NOMO-1 (cell line): ENCODE results near the gene SRP14.
A peak's percentile ranks its signal among the peaks of the same experiment; 100 is the strongest.

Experiments
- DNase-seq, 2 experiments: peaks; one replicate each; lab custom pipeline; 2025; ENCODE audit not compliant: unreplicated experiment in 2 of 2; lab: John Stamatoyannopoulos, UW

Gene SRP14

GRCh38 chr15:40069178-40070165 lies 30.5 kb upstream of the SRP14 start:
- no peak for DNase-seq

- DNase-seq, result no peak
These were observed 29.1 kb upstream of the SRP14 start for GRCh38 chr15:40067921-40068624.

DNA sequence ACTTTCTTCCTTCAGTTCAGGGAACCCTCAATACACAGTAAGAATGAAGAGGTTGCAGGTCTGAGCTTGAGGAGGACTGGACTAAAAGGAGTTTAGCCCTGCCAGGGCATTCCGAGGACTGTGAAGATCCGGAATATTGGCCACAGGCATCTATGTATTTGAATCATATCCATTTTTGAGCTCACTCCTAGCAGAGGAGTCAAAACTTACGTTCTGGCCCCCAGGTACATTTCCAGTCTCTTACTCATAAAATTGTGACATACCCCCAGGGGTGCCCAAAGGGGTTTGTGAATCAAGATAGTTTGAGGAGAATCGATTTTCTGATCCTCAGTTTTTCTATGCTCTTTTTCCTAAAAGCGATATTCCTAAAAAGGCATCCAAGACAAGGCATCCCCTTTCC lies 27.6 kb upstream of the SRP14 start:
- DNase-seq, result no peak

GRCh38 chr15:40065166-40065565 lies 26.2 kb upstream of the SRP14 start:
- no peak for DNase-seq

GRCh38 chr15:40064231-40064894 lies 25.4 kb upstream of the SRP14 start:
- peak in 1 of 2 experiments; percentile 45 for DNase-seq

DNA sequence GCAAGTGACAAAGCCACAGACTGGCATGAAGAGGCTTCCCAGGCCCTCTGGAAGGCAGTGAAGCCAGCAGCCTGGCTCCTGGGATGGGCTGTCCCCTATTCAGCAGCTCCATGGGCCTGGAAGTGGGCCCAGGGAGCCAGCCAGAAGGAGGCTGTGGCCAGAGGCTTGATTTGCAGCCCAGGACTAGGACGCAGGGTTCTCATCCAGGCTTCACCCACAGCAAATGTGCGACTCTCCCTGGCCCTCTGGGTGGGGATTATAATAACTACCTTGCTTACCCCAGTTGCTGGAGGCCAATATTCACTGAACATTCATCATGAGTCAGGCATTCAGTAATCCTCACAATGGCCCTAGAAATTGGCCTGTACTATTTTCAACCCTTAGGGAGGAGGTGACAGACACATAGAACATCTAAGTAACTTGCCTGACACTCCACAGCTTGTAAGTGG lies 24.6 kb upstream of the SRP14 start:
- no peak for DNase-seq

DNA sequence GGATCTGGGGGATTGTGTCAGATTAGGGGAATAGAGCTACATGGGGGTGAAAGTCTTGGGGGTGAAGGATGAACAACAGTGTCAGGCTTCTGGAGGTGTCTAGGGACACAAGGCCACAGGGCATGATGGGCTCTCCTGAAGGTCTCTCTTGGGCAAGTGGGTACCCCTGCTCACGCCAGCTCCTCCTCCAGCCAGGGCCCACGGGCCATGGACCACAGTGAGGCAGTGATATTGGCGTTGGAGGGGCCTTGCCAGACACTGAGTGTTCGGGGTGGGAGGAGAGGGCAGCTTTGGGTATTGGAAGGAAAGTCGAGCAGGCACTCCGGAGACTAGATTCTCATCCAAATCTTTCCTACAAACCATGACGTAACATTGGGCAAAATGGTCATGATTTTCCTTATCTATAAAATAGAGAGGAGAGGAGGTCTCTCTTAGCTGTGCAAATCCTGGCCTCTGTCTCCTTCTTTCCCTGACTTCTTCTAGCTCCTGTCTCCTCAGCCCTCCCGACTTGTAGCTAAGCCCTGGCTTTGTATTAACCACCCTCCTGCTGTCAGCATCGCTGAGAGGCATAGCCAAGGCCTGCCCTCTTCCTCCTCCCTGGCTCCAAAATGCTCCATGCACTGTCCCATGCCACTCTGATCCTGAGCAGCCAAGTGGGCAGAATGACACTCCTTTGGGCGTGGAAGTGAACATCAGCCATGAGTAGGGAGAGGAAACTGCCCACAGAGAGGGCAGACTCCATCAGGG lies 24.0 kb upstream of the SRP14 start:
- DNase-seq, result no peak

GRCh38 chr15:40061212-40061901 lies 22.4 kb upstream of the SRP14 start:
- DNase-seq, result no peak

DNA sequence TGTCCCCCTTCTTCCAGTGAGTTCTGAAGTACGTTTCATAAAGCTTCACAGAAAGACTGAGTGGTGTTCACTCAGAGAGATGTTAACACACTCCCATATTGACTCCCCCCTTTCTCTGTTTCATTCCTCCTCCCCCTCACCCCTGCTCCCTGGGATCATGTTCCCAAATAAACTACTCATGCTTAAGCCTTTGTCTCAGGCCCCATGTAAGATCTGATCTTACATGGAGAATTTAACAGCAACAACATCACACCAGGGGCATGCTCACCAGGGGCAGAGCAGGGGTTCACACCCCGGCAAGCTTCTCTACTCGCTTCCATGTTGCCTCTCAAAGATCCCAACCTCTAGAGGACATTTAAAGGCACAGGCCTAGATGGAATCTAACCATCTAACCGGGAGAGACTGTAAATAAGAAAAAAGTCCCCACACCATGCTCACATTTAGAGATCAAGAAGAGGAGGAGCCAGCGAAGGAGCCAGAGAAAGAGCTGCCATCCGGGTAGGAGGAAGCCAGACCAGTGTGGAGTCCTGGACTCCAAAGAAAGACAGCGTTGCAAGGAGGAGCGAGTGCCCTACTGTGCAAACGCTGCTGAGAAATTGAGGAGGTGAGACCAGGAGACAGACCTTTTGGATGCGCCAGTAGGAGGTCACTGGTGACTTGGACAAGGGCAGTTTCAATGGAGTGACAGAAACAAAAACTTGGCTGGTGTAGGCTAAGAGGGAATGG lies 21.4 kb upstream of the SRP14 start:
- no peak for DNase-seq

- DNase-seq, result no peak
These were observed 20.8 kb upstream of the SRP14 start for GRCh38 chr15:40059821-40060220.

GRCh38 chr15:40058476-40059140 lies 19.6 kb upstream of the SRP14 start:
- peak in 1 of 2 experiments; percentile 42 for DNase-seq

DNA sequence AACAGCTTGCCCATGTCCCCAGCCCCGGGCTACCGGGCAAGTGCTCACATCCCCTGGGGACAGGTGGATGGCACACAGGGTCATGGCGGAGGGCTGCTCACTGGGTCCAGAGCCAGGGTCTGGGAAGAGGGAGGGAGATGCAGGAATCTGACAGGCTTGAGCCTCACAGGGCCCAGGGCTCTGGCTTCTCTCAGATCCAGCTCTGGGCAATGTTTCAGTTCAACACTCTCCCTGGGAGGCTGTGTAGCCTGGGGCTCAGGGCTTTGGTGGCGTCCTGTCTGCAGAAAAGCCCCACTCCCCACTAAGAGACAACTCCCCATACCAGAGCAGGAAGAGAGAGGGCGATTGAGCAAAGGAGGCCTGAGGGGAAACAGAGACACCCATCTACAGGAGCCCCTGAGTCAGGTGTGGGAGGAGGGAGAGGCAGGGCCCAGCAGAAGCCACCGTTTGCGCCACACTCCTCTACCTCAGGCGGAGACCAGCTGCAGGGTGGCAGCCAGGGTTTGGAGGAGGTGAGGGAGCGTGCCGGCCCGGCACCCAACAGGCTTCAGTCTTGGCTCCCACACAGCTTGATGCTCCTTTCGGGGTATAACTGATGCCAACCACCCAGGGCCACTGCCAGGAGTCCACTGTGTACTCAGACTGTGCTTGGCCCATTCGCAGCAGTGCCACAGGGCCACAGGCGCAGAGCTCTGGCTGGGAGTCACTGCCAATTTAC lies 16.8 kb upstream of the SRP14 start:
- no peak for DNase-seq

GRCh38 chr15:40054855-40055575 lies 16.0 kb upstream of the SRP14 start:
- no peak for DNase-seq

GRCh38 chr15:40054605-40054854 lies 15.5 kb upstream of the SRP14 start:
- DNase-seq, result no peak

DNA sequence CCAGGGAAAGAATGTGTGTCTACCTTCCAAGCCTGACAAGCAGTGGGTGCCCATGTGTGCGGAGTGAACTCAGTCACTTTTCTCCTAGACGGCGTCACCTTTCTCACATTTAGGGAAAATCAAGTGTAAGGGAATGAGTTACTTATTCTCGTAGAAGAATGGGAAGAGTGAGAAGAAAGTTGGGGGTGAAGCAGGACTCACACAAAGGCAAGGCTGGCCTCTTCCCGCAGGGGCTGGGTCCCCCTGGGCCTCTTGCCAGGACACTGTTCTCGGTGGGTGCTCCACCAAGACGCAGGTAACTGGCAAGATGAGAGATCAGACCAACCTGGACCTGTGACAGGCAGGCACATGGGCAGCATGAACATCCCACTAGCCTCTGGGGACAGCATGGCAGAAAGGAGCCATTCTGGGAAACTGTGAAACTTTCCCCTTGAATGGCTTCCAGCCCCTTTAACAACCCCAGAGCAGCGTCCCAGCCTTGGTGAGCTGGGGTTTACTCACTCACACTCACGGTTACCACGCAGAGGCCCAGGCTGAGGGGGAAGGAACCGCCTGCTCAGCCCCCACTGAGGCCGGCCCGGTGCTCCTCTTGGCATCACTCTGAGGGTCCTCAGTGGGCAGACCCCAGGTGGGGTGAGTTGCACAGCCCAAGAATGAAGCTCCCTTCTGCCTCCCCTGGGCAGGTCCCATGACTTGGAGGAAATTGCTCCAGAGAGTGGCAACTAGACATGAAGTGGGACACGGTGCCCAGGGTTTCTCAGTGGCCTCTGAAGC lies 15.0 kb upstream of the SRP14 start:
- DNase-seq, result no peak

GRCh38 chr15:40053079-40053830 lies 14.3 kb upstream of the SRP14 start:
- DNase-seq, result no peak
